ENCODE results near the gene BHLHA15.

DNA sequence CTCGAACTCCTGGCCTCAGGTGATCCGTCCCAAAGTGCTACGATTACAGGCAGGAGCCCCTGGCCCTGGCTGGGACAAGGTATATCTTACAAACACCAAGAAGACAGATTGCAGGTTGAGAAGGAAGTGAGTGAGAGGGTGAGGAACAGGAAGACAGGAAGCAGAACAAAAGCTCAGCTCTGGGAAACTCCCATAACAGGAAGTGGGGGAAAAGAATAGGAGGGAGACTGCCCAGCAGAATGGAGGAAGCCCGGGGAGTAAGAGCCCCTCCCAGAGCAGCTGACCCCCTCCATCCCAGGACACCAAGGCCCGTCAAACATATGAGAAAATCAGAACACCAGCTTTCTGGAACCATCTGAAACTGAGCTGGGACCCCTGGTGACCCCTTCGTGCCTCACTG lies 37.9 kb downstream of the BHLHA15 start:
- no peak for TF ChIP-seq CTCF (IDR thresholded peaks at IDR 0.05; ENCODE audit: borderline replicate concordance, extremely low read depth, low read length, poor library complexity, severe bottlenecking)
- no peak for TF ChIP-seq EZH2 (IDR thresholded peaks at IDR 0.05; ENCODE audit: borderline replicate concordance, low read depth, low read length, severe bottlenecking)
